Endothelial cell (in vitro differentiated cells): ENCODE results near the gene ERC2. TPM values are rescaled to one million over a fixed set of nuclear protein-coding genes. Genes with fewer than 3 reads are reported as not detected.

Experiments
- DNase-seq: peaks from one replicate; pipeline ENCODE4 v3.0.0; 2021; ENCODE audit warnings: low spot score
- H3K27ac Mint-ChIP-seq: one replicate; pipeline ENCODE4 v1.8.0; 2021; ENCODE audit warnings: mixed read lengths, inconsistent platforms; ENCODE audit not compliant: unreplicated experiment
- H3K27me3 Mint-ChIP-seq: one replicate; pipeline ENCODE4 v1.8.0; 2021; ENCODE audit warnings: mild to moderate bottlenecking, moderate library complexity, mixed read lengths, inconsistent platforms; ENCODE audit not compliant: unreplicated experiment
- H3K36me3 Mint-ChIP-seq: one replicate; pipeline ENCODE4 v1.8.0; 2021; ENCODE audit warnings: mild to moderate bottlenecking, low read depth, mixed read lengths, inconsistent platforms; ENCODE audit not compliant: unreplicated experiment
- H3K4me1 Mint-ChIP-seq: one replicate; pipeline ENCODE4 v1.8.0; 2021; ENCODE audit warnings: mild to moderate bottlenecking, mixed read lengths, inconsistent platforms; ENCODE audit not compliant: unreplicated experiment
- H3K4me3 Mint-ChIP-seq: one replicate; pipeline ENCODE4 v1.8.0; 2021; ENCODE audit warnings: mild to moderate bottlenecking, mixed read lengths, inconsistent platforms; ENCODE audit not compliant: unreplicated experiment
- H3K9me3 Mint-ChIP-seq: one replicate; pipeline ENCODE4 v1.8.0; 2021; ENCODE audit warnings: mixed read lengths, inconsistent platforms; ENCODE audit not compliant: unreplicated experiment
- CTCF ChIP-seq: fragments of 200-600 bp; sonication (generic); IDR thresholded peaks from one replicate; pipeline ENCODE4 v1.5.0; 2021; ENCODE audit warnings: antibody characterized with exemption; ENCODE audit not compliant: unreplicated experiment
- total RNA-seq: library from RNA; stranded (reverse); fragmentation: NEBNext Ultra II Directional; extraction: Animal tissue kit (Norgen Biotek cat#: 25700); gene quantifications from one replicate; pipeline ENCODE4 v1.2.1, GENCODE V29; 2021; ENCODE audit not compliant: unreplicated experiment

Gene ERC2
- total RNA-seq, 1 donor from 2014 or later, result 20.5 TPM

GRCh38 chr3:55498520-55498919 is 969.7 kb downstream of the ERC2 start:
- Mint-ChIP-seq H3K36me3 (no peaks in the 10 kb centered on the region), H3K27ac (no peak overlapping the region), H3K9me3 (no peaks in the 10 kb centered on the region), H3K4me3 (no peak overlapping the region), H3K27me3 (no peaks in the 10 kb centered on the region), H3K4me1 (no peaks in the 10 kb centered on the region)
- no peak for DNase-seq
- TF ChIP-seq CTCF, result no peak

GRCh38 chr3:55497250-55497649 is 971.0 kb downstream of the ERC2 start:
- no peak for TF ChIP-seq CTCF
- Mint-ChIP-seq H3K27me3 (no peaks in the 10 kb centered on the region), H3K9me3 (no peaks in the 10 kb centered on the region), H3K36me3 (no peaks in the 10 kb centered on the region), H3K4me3 (no peak overlapping the region), H3K27ac (no peak overlapping the region), H3K4me1 (no peaks in the 10 kb centered on the region)
- no peak for DNase-seq

DNA sequence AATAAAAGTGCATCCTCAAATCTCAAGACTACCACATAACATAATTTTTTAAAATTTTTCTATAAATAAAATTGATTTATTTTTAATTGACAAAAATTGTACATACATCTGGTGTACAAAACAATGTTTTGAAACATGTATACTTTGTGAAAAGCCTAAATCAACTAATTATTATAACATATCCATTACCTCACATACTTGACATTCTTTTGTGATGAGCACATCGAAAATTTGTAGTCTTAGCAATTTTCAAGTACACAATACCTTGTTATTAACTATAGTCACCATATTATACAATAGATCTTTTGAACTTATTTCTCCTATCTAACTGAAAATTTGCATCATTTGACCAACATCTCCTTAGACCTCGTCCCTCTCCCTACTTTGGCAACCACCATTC is 973.3 kb downstream of the ERC2 start:
- no peaks in the 10 kb centered on the region for H3K9me3 Mint-ChIP-seq
- H3K27me3 Mint-ChIP-seq, result no peaks in the 10 kb centered on the region
- no peak overlapping the region for H3K4me3 Mint-ChIP-seq
- H3K36me3 Mint-ChIP-seq, result no peaks in the 10 kb centered on the region
- H3K4me1 Mint-ChIP-seq, result peaks cover 7% of the 10 kb centered on the region
- TF ChIP-seq CTCF, result no peak
- no peak overlapping the region for H3K27ac Mint-ChIP-seq
- DNase-seq, result no peak

- no peak overlapping the region for H3K4me3 Mint-ChIP-seq
These were observed 975.3 kb downstream of the ERC2 start for GRCh38 chr3:55492976-55493375.

GRCh38 chr3:55491296-55491816 is 976.9 kb downstream of the ERC2 start:
- peaks cover 5% of the 10 kb centered on the region for H3K27me3 Mint-ChIP-seq
- H3K9me3 Mint-ChIP-seq, result no peaks in the 10 kb centered on the region
- no peak for TF ChIP-seq CTCF
- no peak overlapping the region for H3K4me3 Mint-ChIP-seq
- no peak for DNase-seq
- H3K27ac Mint-ChIP-seq, result no peak overlapping the region
- no peaks in the 10 kb centered on the region for H3K36me3 Mint-ChIP-seq
- H3K4me1 Mint-ChIP-seq, result peaks cover 29% of the 10 kb centered on the region

More at GRCh38 chr3:55492976-55493375, 975.3 kb downstream of the ERC2 start:
- TF ChIP-seq CTCF, result no peak
- peaks cover 3% of the 10 kb centered on the region for H3K27me3 Mint-ChIP-seq
- H3K9me3 Mint-ChIP-seq, result no peaks in the 10 kb centered on the region
- no peak for DNase-seq
- peaks cover 20% of the 10 kb centered on the region for H3K4me1 Mint-ChIP-seq
- H3K27ac Mint-ChIP-seq, result no peak overlapping the region
- H3K36me3 Mint-ChIP-seq, result no peaks in the 10 kb centered on the region
